Cerebellar cortex (tissue), 1 donor: ENCODE results near the gene PALD1.
"Not testable (repeated sequence)": the region's sequence is repeated elsewhere in the genome, so short reads cannot be mapped to it uniquely, and the experiment has no call there.

Experiments used
- DNase-seq: peaks from one replicate; pipeline ENCODE4 v3.0.0-alpha.2; 2015; ENCODE audit warnings: low spot score

Gene PALD1

DNA sequence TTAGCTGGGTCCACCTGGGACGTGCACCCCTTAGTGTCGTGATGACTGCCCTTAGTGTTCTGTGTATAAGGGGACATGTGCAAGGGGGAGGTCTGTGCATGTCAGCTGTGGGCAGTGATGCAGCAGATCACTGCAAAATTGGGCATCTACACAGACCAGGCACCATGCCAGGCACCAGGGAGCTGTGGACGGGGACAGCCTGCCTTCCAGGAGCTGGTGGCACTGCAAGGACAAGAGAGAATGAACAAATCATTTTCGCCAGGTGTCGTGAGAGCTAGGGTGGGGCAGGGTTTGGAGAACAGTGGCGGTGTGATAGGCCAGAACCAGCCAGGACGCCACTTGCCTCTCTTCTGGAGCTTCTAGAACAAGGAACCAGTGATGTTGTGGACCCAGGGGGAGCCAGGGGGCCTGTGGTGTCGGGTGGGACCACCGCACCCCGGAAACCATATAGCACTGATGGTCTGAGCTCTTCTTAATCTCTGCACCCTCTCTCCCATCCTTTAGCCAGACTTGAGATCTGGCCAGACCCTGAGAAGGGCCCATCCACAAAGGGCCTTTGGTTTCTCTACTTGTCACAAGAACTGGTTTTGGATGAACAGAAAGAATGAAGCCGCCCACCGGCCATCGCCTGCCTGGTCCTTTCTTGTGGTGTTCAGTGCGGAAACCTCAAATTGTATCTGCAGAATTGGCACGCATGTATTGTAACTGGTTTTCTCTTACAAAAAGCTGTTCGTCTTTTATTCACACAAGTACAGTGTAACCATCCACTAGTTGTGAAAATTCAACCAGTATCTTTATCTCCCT, 93.3 kb downstream of the PALD1 start:
- no peak for DNase-seq

DNA sequence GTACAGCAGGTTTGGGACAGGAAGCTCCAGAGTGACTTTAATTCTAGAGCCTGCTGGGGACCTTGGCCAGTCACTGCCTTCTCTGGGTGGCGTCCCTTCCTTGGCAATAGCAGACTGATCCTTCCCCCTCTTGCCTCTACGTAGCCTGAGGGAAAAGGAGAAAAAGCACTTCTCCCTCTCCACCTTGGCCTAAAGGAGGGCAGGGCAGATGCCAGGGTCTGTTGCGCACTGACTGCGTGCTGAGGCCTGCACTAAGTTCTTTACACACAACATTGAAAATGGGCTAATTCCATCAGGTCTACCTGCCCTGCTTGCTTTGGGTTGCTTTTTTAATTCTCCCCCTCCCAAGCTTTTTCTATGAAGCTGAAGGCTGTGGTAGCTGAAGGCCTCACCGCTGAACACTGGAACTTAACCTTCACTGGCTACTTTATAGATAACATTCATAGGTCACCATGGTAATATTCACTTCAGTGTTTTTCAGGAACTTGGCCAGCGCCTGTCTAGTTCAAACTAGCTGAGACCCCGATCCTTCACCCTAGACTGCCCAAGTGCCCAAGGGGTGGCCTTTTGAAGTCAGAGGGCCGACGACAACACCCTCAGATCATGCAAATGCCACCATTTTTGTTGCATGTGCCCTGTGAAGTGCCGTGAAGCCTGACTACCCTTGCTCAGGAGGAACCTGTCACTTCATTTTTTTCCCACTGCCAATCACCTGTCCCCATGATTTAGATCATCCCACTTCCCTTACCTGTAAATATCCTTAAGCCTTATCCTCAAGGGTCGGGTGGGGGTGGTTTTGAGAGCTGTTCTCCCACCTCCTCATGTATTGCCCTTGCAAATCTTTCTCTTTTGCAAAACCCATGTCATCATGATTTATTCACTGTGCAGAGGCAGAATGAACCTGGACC, 95.3 kb downstream of the PALD1 start:
- DNase-seq = no peak

DNA sequence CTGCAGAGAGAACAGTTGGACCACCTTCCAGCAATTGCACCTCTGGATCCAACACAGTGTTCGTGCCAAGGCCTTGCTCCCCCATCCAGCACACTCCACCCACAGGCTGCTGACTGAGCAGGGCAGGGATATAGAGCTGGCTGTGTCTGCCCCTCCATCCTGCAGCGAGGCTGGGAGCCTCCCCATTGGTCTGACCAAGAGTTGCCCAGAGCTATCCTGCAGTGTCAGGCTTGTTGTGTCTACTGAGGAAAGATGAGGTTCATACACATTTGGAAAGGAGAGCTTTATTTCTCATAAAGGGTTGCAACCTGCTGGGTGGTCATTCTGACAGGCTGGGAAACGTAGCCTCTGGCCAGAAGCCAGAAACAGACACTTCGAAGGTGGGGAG, 96.9 kb downstream of the PALD1 start:
- DNase-seq = no peak

DNA sequence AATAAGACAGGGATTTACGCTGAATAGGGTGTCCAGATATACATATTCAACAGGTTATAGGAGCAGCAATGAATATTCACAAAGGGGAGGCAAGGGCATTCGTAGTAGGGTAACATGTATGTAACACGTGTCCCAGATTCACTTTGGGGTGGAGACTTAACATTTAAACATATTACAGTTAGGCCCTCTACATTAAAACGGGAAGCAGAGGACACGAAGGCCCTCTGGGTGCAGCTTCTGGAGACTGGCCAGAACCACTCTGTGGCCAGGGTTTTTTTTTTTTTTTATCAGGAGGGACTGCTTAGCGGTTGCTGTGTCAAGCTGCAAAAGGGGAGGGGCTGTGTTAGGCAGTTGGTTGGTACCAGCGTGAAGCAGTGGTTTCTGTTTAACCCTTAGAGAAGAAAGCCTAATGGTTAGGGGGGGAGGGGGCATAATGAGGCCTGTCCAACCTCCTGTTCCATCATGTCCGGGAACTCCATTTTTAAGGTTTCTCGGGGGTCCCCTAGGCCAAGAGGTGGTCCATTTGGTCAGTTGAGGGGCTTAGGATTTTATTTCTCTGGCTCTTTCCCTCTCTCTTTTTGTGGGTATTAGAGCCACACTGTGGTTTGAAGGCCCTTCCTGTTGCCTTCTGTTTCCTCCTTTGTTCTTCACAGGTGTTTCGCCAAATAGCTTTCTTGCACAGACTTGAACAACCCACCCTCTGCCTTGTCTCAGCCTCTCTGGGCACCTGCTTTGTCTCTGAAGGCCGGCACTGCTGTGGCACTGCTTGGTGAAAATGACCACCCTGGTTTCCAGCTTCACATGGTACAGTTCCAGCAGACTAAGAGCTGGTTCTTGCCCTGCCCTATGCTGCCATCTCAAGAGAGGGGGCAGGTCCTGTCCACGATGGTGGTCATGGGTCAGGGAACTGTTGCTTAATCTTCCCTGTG, 97.6 kb downstream of the PALD1 start:
- DNase-seq = no peak

DNA sequence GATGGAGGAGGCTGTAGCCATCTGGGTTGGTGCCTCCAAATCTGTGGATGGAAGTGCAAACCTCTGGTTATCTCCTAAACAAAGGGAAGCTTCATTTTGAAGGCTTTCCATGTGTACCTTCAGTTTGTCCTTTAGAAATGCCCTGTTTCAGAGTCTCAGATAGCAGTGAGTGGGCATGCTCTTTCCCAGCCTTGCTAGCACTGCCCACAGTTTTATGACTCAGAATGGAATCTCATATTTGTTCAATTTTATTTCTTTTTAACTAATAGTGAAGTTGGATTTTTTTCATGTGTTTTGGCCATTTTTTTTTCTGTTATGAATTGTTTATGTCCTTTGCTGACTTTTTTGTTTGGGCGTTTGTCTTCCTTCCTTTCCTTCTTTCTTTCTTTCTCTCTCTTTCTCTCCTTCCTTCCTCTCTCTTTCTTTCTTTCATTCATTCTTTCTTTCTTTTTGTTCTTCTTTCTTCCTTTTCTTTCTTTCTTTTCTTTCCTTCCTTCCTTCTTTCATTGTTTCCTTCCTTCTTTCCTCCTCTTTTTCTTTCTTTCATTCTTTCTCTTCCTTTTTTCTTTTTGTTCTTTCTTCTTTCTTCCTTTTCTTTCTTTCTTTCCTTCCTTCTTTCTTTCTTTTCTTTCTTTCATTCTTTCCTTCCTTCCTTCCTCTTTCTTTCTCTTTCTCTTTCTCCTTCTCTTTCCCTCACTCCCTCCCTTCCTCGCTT, 98.4 kb downstream of the PALD1 start:
- no peak for DNase-seq

DNA sequence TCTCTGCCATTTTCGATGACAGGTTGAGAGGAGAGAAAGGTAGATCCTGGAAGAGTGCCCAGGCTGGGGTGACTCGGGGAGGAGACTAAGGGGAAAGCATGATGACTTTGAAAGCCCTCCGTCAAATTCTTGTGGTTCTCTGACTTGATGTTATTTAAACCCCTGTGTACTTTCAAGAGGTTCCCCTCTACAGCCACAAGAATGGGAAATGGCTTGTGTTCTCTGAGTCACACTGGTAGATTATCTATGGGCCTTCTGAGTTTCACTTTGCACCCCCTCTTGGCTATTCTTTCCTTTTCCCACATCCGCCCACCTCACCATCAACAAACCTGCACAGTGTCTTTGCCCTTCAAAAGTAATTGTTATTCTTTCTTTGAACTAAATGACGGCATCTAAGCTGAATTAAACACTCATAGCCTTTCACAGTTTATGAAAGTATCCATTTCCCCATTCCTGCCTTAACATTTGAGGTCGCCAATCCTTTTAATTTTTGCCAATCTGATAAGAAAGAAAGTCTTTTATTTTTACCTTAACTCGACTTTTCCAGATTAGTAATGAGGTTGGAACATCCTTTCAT, 99.9 kb downstream of the PALD1 start:
- DNase-seq = no peak

DNA sequence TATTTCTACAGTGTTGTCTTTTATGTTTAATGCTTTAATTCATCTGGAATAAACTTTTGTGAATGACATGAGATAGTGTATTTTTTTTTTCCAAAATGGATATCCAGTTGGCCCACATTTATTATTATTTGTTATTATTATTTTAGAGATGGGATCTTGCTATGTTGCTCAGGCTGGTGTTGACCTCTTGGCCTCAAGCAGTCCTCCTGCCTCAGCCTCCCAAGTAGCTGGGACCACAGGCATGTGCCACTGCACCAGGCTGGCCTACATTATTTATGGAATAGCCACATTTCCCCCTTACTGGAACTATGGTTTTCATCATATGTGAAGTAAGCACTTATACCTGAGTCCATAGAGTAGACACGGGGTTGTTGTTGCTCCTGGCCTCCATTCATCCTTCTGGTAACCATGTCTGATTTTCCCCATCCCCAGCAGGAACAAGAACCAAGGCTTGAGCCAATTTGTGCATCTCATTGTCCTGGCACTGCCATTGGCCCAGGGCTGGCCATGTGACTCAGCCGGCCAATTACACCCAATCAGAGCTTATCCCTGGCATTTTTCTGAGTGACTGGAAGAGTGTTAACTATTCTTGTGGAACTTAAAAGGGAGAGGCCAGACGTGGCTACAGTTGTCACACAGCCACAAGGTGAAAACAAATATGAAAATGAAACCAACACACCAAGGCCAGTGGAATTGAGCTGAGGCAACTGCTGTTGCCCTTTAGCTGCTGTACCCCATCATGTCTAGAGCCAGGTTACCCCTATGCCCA, 100.9 kb downstream of the PALD1 start:
- DNase-seq = no peak

DNA sequence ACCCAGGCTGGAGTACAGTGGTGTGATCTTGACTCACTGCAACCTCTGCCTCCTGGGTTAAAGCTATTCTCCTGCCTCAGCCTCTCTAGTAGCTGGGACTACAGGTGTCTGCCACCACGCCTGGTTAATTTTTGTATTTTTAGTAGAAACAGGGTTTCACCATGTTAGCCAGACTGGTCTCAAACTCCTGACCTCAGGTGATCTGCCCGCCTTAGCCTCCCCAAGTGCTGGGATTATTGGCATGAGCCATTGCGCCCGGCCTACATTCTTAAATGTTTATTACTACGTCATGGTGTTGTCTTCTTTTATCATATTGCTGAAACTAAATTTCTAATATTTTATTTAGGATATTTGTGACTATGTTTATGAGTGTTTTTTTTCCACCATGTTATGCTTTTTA, 102.6 kb downstream of the PALD1 start:
- DNase-seq = not testable (repeated sequence)

DNA sequence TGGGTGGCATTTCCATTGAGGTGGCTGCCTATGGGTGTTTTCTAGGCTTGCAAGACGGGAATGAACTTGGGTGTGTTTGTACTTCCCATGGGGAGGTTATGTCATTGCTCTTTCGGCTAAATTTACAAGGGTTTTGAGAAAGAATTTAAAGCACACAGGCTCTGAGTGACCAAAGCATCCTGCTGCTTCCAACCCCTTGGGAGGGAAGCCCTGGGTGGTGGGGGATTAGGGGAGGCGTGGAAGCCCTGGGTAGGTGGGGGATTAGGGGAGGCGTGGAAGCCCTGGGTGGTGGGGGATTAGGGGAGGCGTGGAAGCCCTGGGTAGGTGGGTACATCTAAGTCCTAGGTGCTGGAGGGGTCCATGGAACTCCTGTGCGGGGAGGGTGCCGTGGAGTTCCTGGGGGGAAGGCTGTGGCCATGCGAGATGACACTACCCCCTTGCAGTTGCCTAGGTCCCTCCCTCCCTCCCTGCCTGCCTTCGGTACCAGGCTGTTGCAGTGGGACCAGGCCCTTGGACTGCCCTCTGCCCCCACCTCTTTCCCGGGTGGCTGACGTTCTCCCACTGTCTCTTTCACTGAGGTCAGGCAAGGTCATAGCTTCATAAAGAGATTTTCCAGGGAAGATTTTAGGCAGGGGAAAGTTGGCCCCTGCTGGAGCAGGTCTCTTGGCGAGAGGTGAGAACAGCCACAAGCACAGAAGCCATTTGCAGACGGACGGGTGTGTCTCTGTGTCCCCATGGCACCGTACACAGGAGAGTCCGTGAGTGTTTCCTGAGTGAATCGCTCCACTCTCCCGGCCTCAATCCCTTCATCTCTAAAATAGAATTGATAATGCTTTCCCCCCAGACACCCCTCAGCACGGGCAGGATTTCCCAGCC, 104.5 kb downstream of the PALD1 start:
- no peak for DNase-seq

DNA sequence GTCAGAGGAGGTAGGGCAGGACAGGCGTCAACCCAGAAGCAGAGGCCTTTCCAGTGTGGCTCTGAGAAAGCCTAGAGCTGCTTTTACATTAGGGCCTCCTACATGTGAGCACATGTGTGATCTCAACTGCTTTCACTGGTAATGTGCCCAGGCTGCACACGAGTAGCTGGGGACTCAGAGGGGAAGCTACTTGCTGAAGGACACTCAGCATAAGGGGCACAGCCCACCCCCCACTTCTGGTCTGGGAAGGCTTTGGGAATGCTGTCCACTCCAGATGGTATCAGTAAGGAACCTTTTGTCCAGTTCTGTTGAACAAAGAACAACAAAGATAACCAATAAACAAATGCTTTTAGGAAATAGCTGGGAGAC, 105.1 kb downstream of the PALD1 start:
- no peak for DNase-seq

DNA sequence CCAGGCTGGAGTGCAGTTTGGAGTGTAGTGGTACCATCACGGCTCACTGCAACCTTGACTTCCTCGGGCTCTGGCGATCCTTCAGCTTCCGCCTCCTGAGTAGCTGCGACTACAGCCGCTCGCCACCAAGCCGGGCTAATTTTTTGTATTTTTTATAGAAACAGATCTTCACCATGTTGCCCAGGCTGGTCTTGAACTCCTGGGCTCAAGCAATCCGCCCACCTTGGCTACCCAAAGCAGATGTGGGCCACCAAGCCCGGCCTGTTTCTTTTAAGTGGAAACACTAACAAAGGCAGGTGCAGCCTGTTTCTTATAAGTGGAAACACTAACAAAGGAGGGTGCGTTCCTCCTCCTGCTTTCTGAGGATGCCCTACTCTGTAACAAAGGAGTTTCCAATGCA, 105.8 kb downstream of the PALD1 start:
- DNase-seq = no peak

DNA sequence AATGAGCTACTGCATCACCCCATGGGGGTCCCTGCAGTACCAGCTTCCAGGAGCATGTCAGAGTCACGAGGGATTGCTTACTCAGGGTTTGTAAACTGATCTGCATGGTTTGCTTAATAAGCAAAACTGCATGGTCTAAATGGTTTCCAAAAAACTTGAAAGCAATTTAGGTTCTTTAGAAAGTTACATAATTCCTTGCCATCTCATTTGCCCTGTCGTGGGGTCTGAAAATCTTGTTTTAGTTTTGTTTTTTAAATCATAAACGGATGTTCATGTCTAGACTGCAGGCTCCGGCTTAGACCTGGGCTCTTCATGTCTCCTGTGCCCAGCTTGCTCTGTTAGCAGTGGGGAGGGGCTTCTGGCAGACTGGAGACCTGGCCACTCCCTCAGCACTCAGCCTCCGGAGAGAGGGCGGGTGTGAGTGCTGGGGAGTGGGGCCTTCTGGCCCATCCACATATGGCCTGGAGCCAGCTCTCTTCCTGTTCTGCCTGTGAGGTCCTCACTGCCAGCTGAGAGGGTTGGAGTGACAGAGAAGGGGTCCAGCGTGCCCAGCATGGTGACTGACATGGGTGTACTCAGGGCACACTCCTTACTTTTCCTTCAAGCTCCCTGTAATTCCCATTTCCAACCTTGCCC, 106.5 kb downstream of the PALD1 start:
- no peak for DNase-seq

DNA sequence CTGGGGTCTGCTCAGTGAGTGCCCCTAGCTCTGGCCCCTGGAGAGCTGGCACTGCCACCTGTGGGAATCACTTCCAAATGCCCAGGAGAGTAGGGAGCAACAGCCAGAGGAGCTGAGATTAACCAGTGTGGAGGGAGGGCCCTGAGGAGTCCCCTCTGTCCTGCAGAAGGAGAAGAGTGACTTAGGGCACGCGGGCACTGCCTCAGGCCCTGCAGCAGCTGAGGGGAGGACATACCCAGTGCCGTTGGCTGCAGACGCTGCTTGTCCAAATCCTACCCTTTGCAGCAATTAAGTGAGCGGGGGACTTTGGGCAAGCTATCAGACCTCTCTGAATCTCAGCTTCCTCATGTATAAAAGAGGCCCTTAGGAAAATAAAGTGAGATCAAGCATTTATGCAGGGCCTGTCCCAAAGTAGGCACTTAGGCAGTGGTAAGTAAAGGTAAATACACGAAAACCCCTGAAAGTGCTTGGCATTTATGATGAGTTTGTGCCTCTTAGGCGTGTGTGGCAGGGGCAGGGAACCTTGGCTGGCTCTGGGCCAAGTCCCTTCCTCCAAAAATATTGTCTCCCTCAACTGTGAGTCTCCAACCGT, 107.1 kb downstream of the PALD1 start:
- no peak for DNase-seq

DNA sequence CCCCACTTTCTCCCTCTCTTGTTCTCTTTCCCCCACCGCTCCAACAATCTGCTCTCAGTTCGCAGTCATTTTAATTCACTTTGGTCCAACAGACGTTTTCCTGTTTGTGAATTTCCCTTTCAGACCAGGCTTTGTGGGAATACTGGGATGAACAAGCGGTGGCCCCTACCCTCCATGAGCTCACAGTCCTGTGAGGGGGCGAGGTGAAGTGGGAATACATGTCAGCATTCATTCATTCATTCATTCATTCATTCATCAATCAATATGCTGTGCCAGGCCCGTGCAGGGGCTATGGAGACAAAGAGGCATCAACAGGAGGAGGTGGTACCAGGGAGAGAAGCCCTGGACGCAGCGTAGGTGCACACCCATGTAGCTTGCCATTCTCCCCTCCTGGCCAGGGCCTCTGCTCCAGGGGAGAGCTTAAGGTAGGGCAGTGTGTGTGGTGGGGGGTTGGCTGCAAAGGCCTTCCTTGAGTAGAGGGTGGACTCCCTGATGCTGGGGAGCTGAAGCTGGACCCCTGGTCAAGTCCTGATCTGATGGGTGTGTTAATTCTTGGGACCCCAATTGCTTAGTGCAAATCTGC, 107.9 kb downstream of the PALD1 start:
- DNase-seq = no peak

DNA sequence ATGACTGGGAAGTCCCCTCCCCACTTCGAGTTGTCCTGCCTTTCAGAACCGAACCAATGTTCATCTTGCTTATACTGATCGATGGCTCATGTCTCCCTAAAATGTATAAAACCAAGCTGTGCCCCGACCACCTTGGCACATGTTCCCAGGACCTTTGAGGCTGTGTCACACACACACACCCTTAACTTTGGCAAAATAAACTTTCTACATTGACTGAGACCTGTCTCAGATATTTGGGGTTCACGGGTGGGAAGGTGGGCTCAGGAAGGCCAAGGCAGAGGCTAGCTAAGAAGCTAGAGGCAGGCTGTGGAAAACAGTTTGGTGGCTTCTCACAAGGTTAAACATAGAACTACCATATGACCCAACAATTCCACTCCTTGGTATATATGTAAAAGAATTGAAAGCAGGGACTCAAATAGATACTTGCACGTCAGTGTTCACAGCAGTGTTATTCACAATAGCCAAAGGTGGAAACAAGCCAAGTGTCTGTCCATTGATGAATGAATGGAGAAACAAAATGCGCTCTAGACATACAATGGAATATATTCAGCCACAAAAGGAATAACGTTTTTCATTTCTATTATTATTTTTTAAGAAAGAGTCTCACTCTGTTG, 108.6 kb downstream of the PALD1 start:
- DNase-seq = no peak

DNA sequence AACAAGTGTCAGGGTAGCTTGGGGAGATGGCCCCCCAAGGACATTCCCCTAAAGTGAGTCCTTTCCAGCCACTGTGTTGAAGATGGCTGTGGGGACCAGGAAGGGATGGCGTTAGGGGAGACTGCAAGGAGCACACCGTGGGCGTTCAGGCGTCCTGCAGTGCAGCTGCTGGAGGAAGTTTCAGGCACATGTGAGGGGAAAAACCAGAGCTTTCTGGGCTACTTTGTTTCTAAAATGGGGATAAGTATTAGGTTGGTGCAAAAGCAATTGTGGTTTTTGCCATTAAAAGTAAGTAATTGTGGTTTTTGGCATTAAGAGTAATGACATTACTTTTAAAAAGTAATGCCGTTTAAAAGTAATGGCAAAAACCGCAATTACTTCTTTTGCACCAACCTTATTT, 109.7 kb downstream of the PALD1 start:
- DNase-seq = no peak

DNA sequence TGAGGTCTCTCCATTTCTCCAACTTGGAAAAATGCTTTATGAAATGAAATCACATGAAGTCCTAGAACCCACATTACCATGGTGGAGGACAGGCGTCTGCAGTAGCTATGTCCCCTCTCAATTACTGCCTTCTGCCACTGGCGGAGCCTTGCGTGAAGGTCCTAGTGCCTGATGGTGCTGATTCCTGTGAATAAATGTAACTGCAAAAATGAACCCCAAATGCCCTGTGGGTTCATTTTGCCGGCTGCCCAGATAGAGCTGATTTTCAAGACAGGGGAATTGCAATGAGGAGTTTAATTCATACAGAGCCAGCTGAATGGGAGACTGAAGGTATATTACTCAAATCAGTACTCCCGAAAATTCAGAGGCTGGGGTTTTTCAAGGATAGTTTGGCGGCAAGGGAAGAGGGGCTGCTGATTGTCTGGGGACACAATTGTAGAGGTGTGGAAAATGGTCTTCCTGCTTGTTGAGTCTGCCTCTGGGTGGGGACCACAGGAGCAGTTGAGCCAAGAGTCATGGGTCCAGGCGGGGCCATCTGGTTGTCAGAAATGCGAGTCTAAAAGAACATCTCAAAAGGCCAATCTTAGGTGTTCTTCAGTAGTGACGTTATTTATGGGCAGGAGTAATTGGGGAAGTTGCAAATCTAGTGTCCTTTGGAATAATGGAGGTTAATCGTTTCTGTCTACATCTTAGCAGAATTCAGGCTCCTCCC, 110.4 kb downstream of the PALD1 start:
- DNase-seq = no peak
